Keratinocyte (primary cell): Measurements from ENCODE around the gene RELCH. TPM values are rescaled to one million over a fixed set of nuclear protein-coding genes. Genes with fewer than 3 reads are reported as not detected.

Experiments used
- DNase-seq: peaks from one replicate; pipeline ENCODE4 v3.0.0-alpha.2; 2011; ENCODE audit warnings: low read depth, missing footprints, low spot score
- FAIRE-seq: peaks from 2 replicates; lab custom pipeline; 2011; peaks lifted over from hg19 to GRCh38; lab: Jason Lieb, UNC
- H2AFZ ChIP-seq: 2 replicates; pipeline ENCODE4 v1.6.0; 2012; ENCODE audit warnings: low read length, control low read depth, inconsistent platforms; ENCODE audit not compliant: control insufficient read depth
- H3K27ac ChIP-seq: 2 replicates; pipeline ENCODE4 v1.5.1; 2011; ENCODE audit warnings: low read length; ENCODE audit not compliant: control insufficient read depth, insufficient read depth
- H3K27me3 ChIP-seq: 3 replicates; pipeline ENCODE4 v1.6.0; 2011; ENCODE audit warnings: low read length; ENCODE audit not compliant: control insufficient read depth, insufficient read depth; ENCODE audit errors: extremely low read depth
- H3K36me3 ChIP-seq, 2 experiments: 2 replicates in 1 of 2; 3 replicates in 1 of 2; pipeline ENCODE4 v1.5.1; 2011; ENCODE audit warnings: low read length in 2 of 2, mild to moderate bottlenecking in 1 of 2; ENCODE audit not compliant: control insufficient read depth in 2 of 2, insufficient read depth in 2 of 2; ENCODE audit errors: extremely low read depth in 1 of 2
- H3K4me1 ChIP-seq: 3 replicates; pipeline ENCODE4 v1.5.1; 2011; ENCODE audit warnings: low read length; ENCODE audit not compliant: control insufficient read depth, insufficient read depth; ENCODE audit errors: extremely low read depth
- H3K4me2 ChIP-seq: 3 replicates; pipeline ENCODE4 v1.6.0; 2011; ENCODE audit warnings: low read depth, low read length; ENCODE audit not compliant: control insufficient read depth, insufficient read depth; ENCODE audit errors: extremely low read depth
- H3K4me3 ChIP-seq, 3 experiments: fragments of 200-600 bp in 1 of 3; sonication (generic) in 1 of 3; 2 replicates in 2 of 3; 3 replicates in 1 of 3; pipeline ENCODE4 v1.5.1; 2011 to 2016; ENCODE audit warnings: low read length in 3 of 3, mild to moderate bottlenecking in 3 of 3, control low read depth in 2 of 3, inconsistent platforms in 1 of 3, low read depth in 1 of 3, mixed read lengths in 1 of 3, mixed run types in 1 of 3, moderate library complexity in 1 of 3; ENCODE audit not compliant: control insufficient read depth in 2 of 3, insufficient read depth in 2 of 3; ENCODE audit errors: extremely low read depth in 1 of 3
- H3K79me2 ChIP-seq: 2 replicates; pipeline ENCODE4 v1.6.0; 2012; ENCODE audit warnings: low read length; ENCODE audit not compliant: control insufficient read depth, insufficient read depth
- H3K9ac ChIP-seq: 3 replicates; pipeline ENCODE4 v1.6.0; 2011; ENCODE audit warnings: low read length; ENCODE audit not compliant: control insufficient read depth, insufficient read depth; ENCODE audit errors: extremely low read depth
- H3K9me1 ChIP-seq: 3 replicates; pipeline ENCODE4 v1.6.0; 2011; ENCODE audit warnings: low read length; ENCODE audit not compliant: control insufficient read depth, insufficient read depth; ENCODE audit errors: extremely low read depth
- H3K9me3 ChIP-seq: 2 replicates; pipeline ENCODE4 v1.5.1; 2012; ENCODE audit warnings: low read depth, low read length; ENCODE audit not compliant: control insufficient read depth
- H4K20me1 ChIP-seq: 3 replicates; pipeline ENCODE4 v1.6.0; 2011; ENCODE audit warnings: low read length; ENCODE audit not compliant: control insufficient read depth, insufficient read depth; ENCODE audit errors: extremely low read depth
- CTCF ChIP-seq, 3 experiments: IDR thresholded peaks in 1 of 3; conservative IDR thresholded peaks in 1 of 3; optimal IDR thresholded peaks in 1 of 3; 2 replicates in 2 of 3; 3 replicates in 1 of 3; pipeline versions ENCODE3 to v1.5.1; 2011; ENCODE audit warnings: low read length in 3 of 3, mild to moderate bottlenecking in 3 of 3, moderate library complexity in 2 of 3, control low read depth in 1 of 3, inconsistent platforms in 1 of 3; ENCODE audit not compliant: insufficient read depth in 2 of 3; ENCODE audit errors: extremely low read depth in 1 of 3
- EZH2 ChIP-seq: IDR thresholded peaks from one replicate; pipeline ENCODE4 v1.6.1; 2012; ENCODE audit warnings: inconsistent platforms, mild to moderate bottlenecking, low read length, moderate library complexity
- dilution Hi-C: fragments of 300-500 bp; cut with MboI; formaldehyde crosslinking; loops from one replicate; pipeline ENCODE4 v1.7.0; 2020; ENCODE audit warnings: low sequenced_read_pairs; ENCODE audit not compliant: extremely low pct_ligation_motif_present
- polyA plus RNA-seq, 5 experiments: library from polyadenylated mRNA; depleted of rRNA in 3 of 5; stranded (reverse) in 3 of 5; stranded (forward) in 1 of 5; unstranded in 1 of 5; fragments of >200 nt; gene quantifications; 1 replicate in 1 of 5; 2 replicates in 3 of 5; 3 replicates in 1 of 5; pipeline versions ENCODE4 v1.2.1 to v1.2.3, GENCODE V29; 2011 to 2012; ENCODE audit warnings: missing spikeins in 2 of 5, low read depth in 1 of 5, low replicate concordance in 1 of 5
- small RNA-seq, 3 experiments: library from RNA; depleted of rRNA; stranded (forward); fragments of <200 nt; gene quantifications; one replicate each; pipeline ENCODE3, GENCODE V24; 2012; ENCODE audit warnings: low read depth in 3 of 3, low replicate concordance in 1 of 3; ENCODE audit not compliant: insufficient read length in 3 of 3

The RELCH gene
- polyA plus RNA-seq, 1 donor (not counting 4 experiments of a cell fraction or from before 2014, with no cell fraction given) = 21.8 TPM

- Histone ChIP-seq H3K79me2 (no peaks in the 10 kb centered on the region), H3K4me1 (no peaks in the 10 kb centered on the region), H3K9me3 (no peaks in the 10 kb centered on the region), H3K4me3 (no peak overlapping the region), H2AFZ (no peak overlapping the region), H3K9me1 (no peaks in the 10 kb centered on the region), H3K27me3 (no peaks in the 10 kb centered on the region), H3K36me3 (no peaks in the 10 kb centered on the region), H4K20me1 (no peaks in the 10 kb centered on the region), H3K27ac (no peak overlapping the region), H3K9ac (no peak overlapping the region), H3K4me2 (no peak overlapping the region)
- DNase-seq (no peak), FAIRE-seq (no peak)
- TF ChIP-seq EZH2 (no peak), CTCF (optimal IDR thresholded peaks at IDR 0.05 in 1 of 3, IDR thresholded peaks at IDR 0.05 in 1 of 3, conservative IDR thresholded peaks at IDR 0.05 in 1 of 3; ENCODE audit: extremely low read depth in 1 of 3, insufficient read depth in 2 of 3, low read length in 3 of 3) (no peak)
- dilution Hi-C loops = no loop called here
Measured at GRCh38 chr18:62357079-62357719, 170.1 kb downstream of the RELCH start.

Small RNA genes lying within 50 kb of the gene (small RNA-seq; reads per million reads assigned to genes)
- 0 reads per million in 3 experiments for gene RF00019

Other genes starting within 250 kb of the RELCH start
- gene PIGN, start 199 bp upstream of the RELCH start, polyA plus RNA-seq = 21.9 to 41.2 TPM (median 30.8 TPM) in 3 replicates
- gene TNFRSF11A, start 138.1 kb downstream of the RELCH start, polyA plus RNA-seq = 0.40 to 0.52 TPM (median 0.51 TPM) in 3 replicates